GM23248 (cell line): ENCODE measurements around the gene CTRL. TPM values are rescaled to one million over a fixed set of nuclear protein-coding genes. Genes with fewer than 3 reads are reported as not detected.

Experiments used
- DNase-seq: peaks from one replicate; pipeline ENCODE4 v3.0.0-alpha.2; 2015
- H2AFZ ChIP-seq: fragments of 200-600 bp; sonication (generic); 2 replicates; pipeline ENCODE4 v1.6.1; 2016; ENCODE audit warnings: antibody characterized with exemption
- H3F3A ChIP-seq: fragments of 200-600 bp; sonication (generic); 2 replicates; pipeline ENCODE4 v1.6.1; 2016; ENCODE audit warnings: mild to moderate bottlenecking, antibody characterized with exemption, mixed run types; ENCODE audit not compliant: insufficient read depth
- H3K27ac ChIP-seq: fragments of 200-600 bp; sonication (generic); 2 replicates; pipeline ENCODE4 v1.5.1; 2016; ENCODE audit warnings: mild to moderate bottlenecking
- H3K27me3 ChIP-seq: fragments of 200-600 bp; sonication (generic); replicated peaks from 2 replicates; pipeline ENCODE4 v1.6.1; 2016; ENCODE audit warnings: mild to moderate bottlenecking; ENCODE audit not compliant: insufficient read depth
- H3K36me3 ChIP-seq: fragments of 200-600 bp; sonication (generic); 2 replicates; pipeline ENCODE4 v1.6.1; 2016; ENCODE audit warnings: low read depth, mild to moderate bottlenecking
- H3K4me1 ChIP-seq: fragments of 200-600 bp; sonication (generic); 2 replicates; pipeline ENCODE4 v1.6.1; 2016; ENCODE audit warnings: mild to moderate bottlenecking; ENCODE audit not compliant: insufficient read depth
- H3K4me2 ChIP-seq: fragments of 200-600 bp; sonication (generic); one replicate; pipeline ENCODE4 v1.6.1; 2016; ENCODE audit warnings: mild to moderate bottlenecking; ENCODE audit not compliant: unreplicated experiment
- H3K4me3 ChIP-seq: fragments of 200-600 bp; sonication (generic); 2 replicates; pipeline ENCODE4 v1.5.1; 2016; ENCODE audit warnings: mild to moderate bottlenecking
- H3K79me2 ChIP-seq: fragments of 200-600 bp; sonication (generic); 2 replicates; pipeline ENCODE4 v1.6.1; 2016; ENCODE audit warnings: mild to moderate bottlenecking; ENCODE audit not compliant: insufficient read depth
- H3K9ac ChIP-seq: fragments of 200-600 bp; sonication (generic); 2 replicates; pipeline ENCODE4 v1.6.1; 2016; ENCODE audit warnings: mild to moderate bottlenecking
- H3K9me2 ChIP-seq: fragments of 200-600 bp; sonication (generic); 2 replicates; pipeline ENCODE4 v1.6.1; 2016; ENCODE audit warnings: mixed run types, mild to moderate bottlenecking, moderate library complexity; ENCODE audit not compliant: insufficient read depth
- H3K9me3 ChIP-seq: fragments of 200-600 bp; sonication (generic); one replicate; pipeline ENCODE4 v1.6.1; 2017; ENCODE audit warnings: low read depth
- H4K20me1 ChIP-seq: fragments of 200-600 bp; sonication (generic); 2 replicates; pipeline ENCODE4 v1.6.0; 2016; ENCODE audit not compliant: insufficient read depth
- EZH2 ChIP-seq: fragments of 200-600 bp; sonication (generic); IDR thresholded peaks from 2 replicates; pipeline ENCODE4 v1.6.1; 2018; ENCODE audit warnings: antibody characterized with exemption, mild to moderate bottlenecking; ENCODE audit not compliant: insufficient read depth, poor library complexity, severe bottlenecking
- EZH2phosphoT487 ChIP-seq: fragments of 200-600 bp; sonication (generic); IDR thresholded peaks from 2 replicates; pipeline ENCODE4 v1.6.1; 2018; ENCODE audit warnings: antibody characterized with exemption, moderate library complexity, mild to moderate bottlenecking, low read depth; ENCODE audit not compliant: insufficient read depth
- WGBS, 2 experiments: methylation state at CpG; one replicate each; pipeline ENCODE4 v1.1.6; 2015 to 2017; ENCODE audit warnings: low lambda C conversion rate in 2 of 2, low coverage in 1 of 2; ENCODE audit errors: missing lambda C conversion rate in 2 of 2; 5-methylcytosine and 5-hydroxymethylcytosine counted together
- in situ Hi-C: fragments of 300-500 bp; cut with MboI; formaldehyde crosslinking; loops from 2 replicates; pipeline ENCODE4 v1.15.0; 2020
- polyA plus RNA-seq: library from polyadenylated mRNA; unstranded; fragments of >200 nt; fragmentation: Nextera tagmentation; extraction: Ambion mirVana; gene quantifications from 2 replicates; pipeline ENCODE4 v1.2.1, GENCODE V29; 2016
- total RNA-seq: library from RNA; depleted of rRNA; stranded (reverse); fragments of >200 nt; shearing (Covaris generic); gene quantifications from 2 replicates; pipeline ENCODE4 v1.2.3, GENCODE V29; 2014

The CTRL gene
- total and polyA plus RNA-seq, 2 experiments from 2014 or later, result 3.8 TPM; not detected in 1

GRCh38 chr16:67961551-67961957 is 29.9 kb upstream of the CTRL start:
- in situ Hi-C loops, result no loop called here
- no peak overlapping the region for H3K4me3 ChIP-seq
- no peaks in the 10 kb centered on the region for H3K9me3 ChIP-seq
- H3K4me2 ChIP-seq, result no peak overlapping the region
- no peak overlapping the region for H2AFZ ChIP-seq
- H3K36me3 ChIP-seq, result peaks cover 30% of the 10 kb centered on the region
- no peak overlapping the region for H3K9ac ChIP-seq
- peaks cover 33% of the 10 kb centered on the region for H3K4me1 ChIP-seq
- peaks cover 16% of the 10 kb centered on the region for H3F3A ChIP-seq
- no peak for DNase-seq
- peaks cover 100% of the 10 kb centered on the region for H3K79me2 ChIP-seq
- 93 to 94% methylated on average over 13 of the region's 13 CpGs for WGBS, 2 experiments
- no peaks in the 10 kb centered on the region for H3K27me3 ChIP-seq
- no peak overlapping the region for H3K27ac ChIP-seq
- 0 out of 2 replicates have a peak, but pooled peaks cover 3% of the 10 kb centered on the region for H4K20me1 ChIP-seq
- TF ChIP-seq EZH2, result no peak
- no peak for TF ChIP-seq EZH2phosphoT487
- H3K9me2 ChIP-seq, result no peaks in the 10 kb centered on the region

GRCh38 chr16:67959536-67960329 is 28.1 kb upstream of the CTRL start:
- Histone ChIP-seq H3K4me2 (peak overlapping the region; percentile 40), H3K79me2 (peaks cover 91% of the 10 kb centered on the region), H3K4me3 (no peak overlapping the region), H3K27me3 (no peaks in the 10 kb centered on the region), H3K9me2 (no peaks in the 10 kb centered on the region), H3K9me3 (no peaks in the 10 kb centered on the region), H3K27ac (peak overlapping the region; percentile 64), H3K4me1 (peaks cover 21% of the 10 kb centered on the region), H4K20me1 (0 out of 2 replicates have a peak, but pooled peaks cover 2% of the 10 kb centered on the region), H3K36me3 (peaks cover 42% of the 10 kb centered on the region), H3K9ac (peak overlapping the region; percentile 55), H3F3A (peaks cover 12% of the 10 kb centered on the region; the same call in 1 of the 2 replicates), H2AFZ (no peak overlapping the region)
- in situ Hi-C loops, result no loop called here
- WGBS, 2 experiments, result 32 to 33% methylated on average over 10 to 11 of the region's 11 CpGs
- DNase-seq, result peak; percentile 90
- no peak for TF ChIP-seq EZH2phosphoT487
- TF ChIP-seq EZH2, result no peak

- Histone ChIP-seq H3K9me2 (no peaks in the 10 kb centered on the region), H4K20me1 (no peaks in the 10 kb centered on the region), H3K4me1 (peaks cover 21% of the 10 kb centered on the region), H3K4me3 (no peak overlapping the region), H3K36me3 (peaks cover 48% of the 10 kb centered on the region), H3K9me3 (no peaks in the 10 kb centered on the region), H3K4me2 (no peak overlapping the region), H3K79me2 (peaks cover 70% of the 10 kb centered on the region), H3K27ac (no peak overlapping the region), H3K27me3 (no peaks in the 10 kb centered on the region), H3K9ac (no peak overlapping the region), H2AFZ (no peak overlapping the region), H3F3A (peaks cover 15% of the 10 kb centered on the region)
- 94 to 98% methylated on average over 6 to 9 of the region's 9 CpGs for WGBS, 2 experiments
- TF ChIP-seq EZH2phosphoT487 (no peak), EZH2 (no peak)
- in situ Hi-C loops, result no loop called here
- no peak for DNase-seq
Observed at GRCh38 chr16:67957622-67958021, 26.0 kb upstream of the CTRL start.

- Histone ChIP-seq H4K20me1 (no peaks in the 10 kb centered on the region), H3K79me2 (peaks cover 40% of the 10 kb centered on the region), H2AFZ (no peak overlapping the region), H3K9me2 (no peaks in the 10 kb centered on the region), H3K27me3 (no peaks in the 10 kb centered on the region), H3K36me3 (peaks cover 38% of the 10 kb centered on the region; the same call in 1 of the 2 replicates), H3K4me3 (no peak overlapping the region), H3F3A (peaks cover 3% of the 10 kb centered on the region; the same call in 1 of the 2 replicates), H3K9ac (no peak overlapping the region), H3K4me2 (no peak overlapping the region), H3K27ac (no peak overlapping the region), H3K9me3 (no peaks in the 10 kb centered on the region), H3K4me1 (peaks cover 10% of the 10 kb centered on the region)
- WGBS, 2 experiments, result 86 to 88% methylated on average over 10 of the region's 10 CpGs
- DNase-seq, result no peak
- TF ChIP-seq EZH2phosphoT487, result no peak
- no peak for TF ChIP-seq EZH2
- in situ Hi-C loops, result no loop called here
Observed at GRCh38 chr16:67954421-67955196, 22.9 kb upstream of the CTRL start.
